Osteocyte (in vitro differentiated cells): ENCODE results near the gene AKAP8L. TPM values are rescaled to one million over a fixed set of nuclear protein-coding genes. Genes with fewer than 3 reads are reported as not detected.
A peak's percentile ranks its signal among the peaks of the same experiment; 100 is the strongest.
"Not testable (repeated sequence)": the region's sequence is repeated elsewhere in the genome, so short reads cannot be mapped to it uniquely, and the experiment has no call there.

ENCODE experiments used
- DNase-seq: peaks from one replicate; pipeline ENCODE4 v3.0.0; 2021; ENCODE audit warnings: mixed read lengths; ENCODE audit not compliant: unreplicated experiment; ENCODE audit errors: extremely low spot score
- H3K27ac Mint-ChIP-seq: one replicate; pipeline ENCODE4 v1.8.0; 2021; ENCODE audit warnings: mild to moderate bottlenecking, mixed read lengths; ENCODE audit not compliant: unreplicated experiment
- H3K27me3 Mint-ChIP-seq: one replicate; pipeline ENCODE4 v1.8.0; 2021; ENCODE audit warnings: mixed read lengths; ENCODE audit not compliant: unreplicated experiment
- H3K36me3 Mint-ChIP-seq: one replicate; pipeline ENCODE4 v1.8.0; 2021; ENCODE audit warnings: mixed read lengths; ENCODE audit not compliant: unreplicated experiment
- H3K4me1 Mint-ChIP-seq: one replicate; pipeline ENCODE4 v1.8.0; 2021; ENCODE audit warnings: mixed read lengths; ENCODE audit not compliant: unreplicated experiment
- H3K4me3 Mint-ChIP-seq: one replicate; pipeline ENCODE4 v1.8.0; 2021; ENCODE audit warnings: mild to moderate bottlenecking, moderate library complexity, mixed read lengths; ENCODE audit not compliant: unreplicated experiment
- H3K9me3 Mint-ChIP-seq: one replicate; pipeline ENCODE4 v1.8.0; 2021; ENCODE audit warnings: mixed read lengths; ENCODE audit not compliant: unreplicated experiment
- total RNA-seq: library from RNA; stranded (reverse); gene quantifications from 2 replicates; pipeline ENCODE4 v1.2.1, GENCODE V29; 2021
- TF ChIP-seq, protein P1 (sequence below): fragments of 200-600 bp; sonication (generic); IDR thresholded peaks from 2 replicates; pipeline ENCODE4 v1.5.0; 2021; ENCODE audit warnings: antibody characterized with exemption, mild to moderate bottlenecking, moderate library complexity

AKAP8L gene
- total RNA-seq, 1 donor from 2014 or later, result 104 TPM

DNA sequence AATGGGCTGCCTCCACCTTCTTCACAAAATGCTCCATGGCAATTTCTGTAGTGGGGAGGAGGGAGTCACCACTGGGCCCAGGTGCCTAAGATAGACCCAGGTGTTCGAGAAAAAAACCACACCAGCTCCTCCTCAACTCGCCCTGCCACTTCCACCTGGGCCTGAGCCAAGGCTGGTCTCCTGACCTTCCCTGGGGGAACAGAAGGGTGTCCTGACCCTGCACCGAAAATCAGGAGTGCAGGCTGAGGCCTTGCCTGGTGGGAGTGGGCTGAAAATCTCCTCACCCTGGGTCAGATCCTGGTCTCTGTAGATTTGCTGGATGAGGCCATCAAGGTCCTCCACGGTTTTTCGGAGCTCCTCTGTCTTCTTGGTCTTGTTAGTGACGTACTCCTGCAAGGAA lies 21.6 kb downstream of the AKAP8L start:
- Mint-ChIP-seq H3K9me3 (no peaks in the 10 kb centered on the region), H3K4me1 (peaks cover 18% of the 10 kb centered on the region), H3K36me3 (peaks cover 39% of the 10 kb centered on the region), H3K27ac (no peak overlapping the region), H3K4me3 (no peak overlapping the region), H3K27me3 (no peaks in the 10 kb centered on the region)
- TF ChIP-seq, protein P1, sequence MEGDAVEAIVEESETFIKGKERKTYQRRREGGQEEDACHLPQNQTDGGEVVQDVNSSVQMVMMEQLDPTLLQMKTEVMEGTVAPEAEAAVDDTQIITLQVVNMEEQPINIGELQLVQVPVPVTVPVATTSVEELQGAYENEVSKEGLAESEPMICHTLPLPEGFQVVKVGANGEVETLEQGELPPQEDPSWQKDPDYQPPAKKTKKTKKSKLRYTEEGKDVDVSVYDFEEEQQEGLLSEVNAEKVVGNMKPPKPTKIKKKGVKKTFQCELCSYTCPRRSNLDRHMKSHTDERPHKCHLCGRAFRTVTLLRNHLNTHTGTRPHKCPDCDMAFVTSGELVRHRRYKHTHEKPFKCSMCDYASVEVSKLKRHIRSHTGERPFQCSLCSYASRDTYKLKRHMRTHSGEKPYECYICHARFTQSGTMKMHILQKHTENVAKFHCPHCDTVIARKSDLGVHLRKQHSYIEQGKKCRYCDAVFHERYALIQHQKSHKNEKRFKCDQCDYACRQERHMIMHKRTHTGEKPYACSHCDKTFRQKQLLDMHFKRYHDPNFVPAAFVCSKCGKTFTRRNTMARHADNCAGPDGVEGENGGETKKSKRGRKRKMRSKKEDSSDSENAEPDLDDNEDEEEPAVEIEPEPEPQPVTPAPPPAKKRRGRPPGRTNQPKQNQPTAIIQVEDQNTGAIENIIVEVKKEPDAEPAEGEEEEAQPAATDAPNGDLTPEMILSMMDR, result no peak
- no peak for DNase-seq

GRCh38 chr19:15396436-15396835 lies 22.4 kb downstream of the AKAP8L start:
- H3K4me3 Mint-ChIP-seq, result no peak overlapping the region
- TF ChIP-seq, protein P1, result no peak
- H3K27ac Mint-ChIP-seq, result no peak overlapping the region
- peaks cover 39% of the 10 kb centered on the region for H3K36me3 Mint-ChIP-seq
- no peaks in the 10 kb centered on the region for H3K9me3 Mint-ChIP-seq
- no peaks in the 10 kb centered on the region for H3K27me3 Mint-ChIP-seq
- peaks cover 18% of the 10 kb centered on the region for H3K4me1 Mint-ChIP-seq
- no peak for DNase-seq

DNA sequence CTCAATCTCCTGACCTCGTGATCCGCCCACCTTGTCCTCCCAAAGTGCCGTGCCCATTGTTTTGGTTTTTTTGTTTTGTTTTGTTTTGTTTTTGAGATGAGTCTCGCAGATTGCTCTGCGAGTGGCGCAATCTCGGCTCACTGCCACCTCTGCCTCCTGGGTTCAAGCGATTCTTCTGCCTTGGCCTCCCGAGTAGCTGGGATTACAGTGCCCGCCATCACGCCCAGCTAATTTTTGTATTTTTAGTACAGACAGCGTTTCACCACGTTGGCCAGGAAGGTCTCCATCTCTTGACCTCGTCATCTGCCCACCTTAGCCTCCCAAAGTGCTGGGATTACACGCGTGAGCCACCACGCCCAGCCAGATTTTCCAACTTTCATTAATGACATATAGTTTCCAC lies 23.5 kb downstream of the AKAP8L start:
- not testable (repeated sequence) for H3K9me3 Mint-ChIP-seq, H3K27me3 Mint-ChIP-seq, H3K27ac Mint-ChIP-seq, H3K4me3 Mint-ChIP-seq, DNase-seq
- Mint-ChIP-seq H3K4me1 (peaks cover 18% of the 10 kb centered on the region), H3K36me3 (peaks cover 42% of the 10 kb centered on the region)

GRCh38 chr19:15394426-15394825 lies 24.4 kb downstream of the AKAP8L start:
- Mint-ChIP-seq H3K4me1 (peaks cover 18% of the 10 kb centered on the region), H3K27ac (peak overlapping the region; percentile 13), H3K9me3 (no peaks in the 10 kb centered on the region), H3K36me3 (peaks cover 44% of the 10 kb centered on the region), H3K4me3 (no peak overlapping the region), H3K27me3 (no peaks in the 10 kb centered on the region)
- no peak for DNase-seq
- TF ChIP-seq, protein P1, result no peak

DNA sequence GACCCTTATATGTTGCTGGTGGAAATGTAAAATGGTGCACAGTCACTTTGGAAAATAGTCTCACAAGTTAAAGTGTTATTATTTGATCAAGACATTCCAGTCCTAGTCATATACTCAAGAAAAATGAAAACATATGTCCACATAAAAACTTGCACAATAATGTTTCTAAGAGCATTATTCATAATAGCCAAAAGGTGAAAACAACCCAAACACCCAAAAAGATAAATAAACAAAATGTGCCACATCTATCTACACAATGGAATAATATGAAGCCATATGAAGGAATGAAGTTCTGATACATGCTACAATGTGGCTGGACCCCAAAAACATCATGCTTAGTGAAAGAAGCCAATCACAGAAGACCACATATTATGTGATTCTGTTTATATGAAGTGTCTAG lies 24.8 kb downstream of the AKAP8L start:
- Mint-ChIP-seq H3K27ac (peak overlapping the region; percentile 13), H3K27me3 (no peaks in the 10 kb centered on the region), H3K4me3 (no peak overlapping the region), H3K9me3 (no peaks in the 10 kb centered on the region), H3K4me1 (peaks cover 18% of the 10 kb centered on the region), H3K36me3 (peaks cover 47% of the 10 kb centered on the region)
- TF ChIP-seq, protein P1, result no peak
- no peak for DNase-seq

DNA sequence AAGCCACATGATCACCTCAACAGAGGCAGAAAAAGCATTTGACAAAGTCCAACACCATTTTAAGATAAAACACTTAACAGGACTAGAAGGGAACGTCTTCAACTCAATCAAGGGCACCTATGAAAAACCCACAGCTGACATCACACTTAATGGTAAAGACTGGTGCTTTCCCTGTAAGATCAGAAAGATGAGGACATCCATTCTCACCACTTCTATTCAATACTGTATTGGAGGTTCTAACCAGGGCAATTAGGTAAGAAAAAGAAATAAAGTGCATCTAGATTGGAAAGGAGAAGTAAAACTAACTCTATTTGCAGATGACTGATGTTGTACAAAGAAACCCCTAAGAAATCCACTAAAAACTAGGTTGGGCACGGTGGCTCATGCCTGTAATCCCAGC lies 28.0 kb downstream of the AKAP8L start:
- Mint-ChIP-seq H3K27me3 (no peaks in the 10 kb centered on the region), H3K9me3 (no peaks in the 10 kb centered on the region), H3K4me1 (peaks cover 21% of the 10 kb centered on the region), H3K4me3 (no peak overlapping the region), H3K27ac (no peak overlapping the region), H3K36me3 (peaks cover 21% of the 10 kb centered on the region)
- TF ChIP-seq, protein P1, result no peak
- DNase-seq, result no peak
